Keratinocyte (primary cell): ENCODE measurements around the gene ATAD1. TPM values are rescaled to one million over a fixed set of nuclear protein-coding genes. Genes with fewer than 3 reads are reported as not detected.
"Not testable (repeated sequence)": the region's sequence is repeated elsewhere in the genome, so short reads cannot be mapped to it uniquely, and the experiment has no call there.

Source experiments
- DNase-seq: peaks from one replicate; pipeline ENCODE4 v3.0.0-alpha.2; 2011; ENCODE audit warnings: low read depth, missing footprints, low spot score
- FAIRE-seq: peaks from 2 replicates; lab custom pipeline; 2011; peaks lifted over from hg19 to GRCh38; lab: Jason Lieb, UNC
- H2AFZ ChIP-seq: 2 replicates; pipeline ENCODE4 v1.6.0; 2012; ENCODE audit warnings: low read length, control low read depth, inconsistent platforms; ENCODE audit not compliant: control insufficient read depth
- H3K27ac ChIP-seq: 2 replicates; pipeline ENCODE4 v1.5.1; 2011; ENCODE audit warnings: low read length; ENCODE audit not compliant: control insufficient read depth, insufficient read depth
- H3K27me3 ChIP-seq: 3 replicates; pipeline ENCODE4 v1.6.0; 2011; ENCODE audit warnings: low read length; ENCODE audit not compliant: control insufficient read depth, insufficient read depth; ENCODE audit errors: extremely low read depth
- H3K36me3 ChIP-seq, 2 experiments: 2 replicates in 1 of 2; 3 replicates in 1 of 2; pipeline ENCODE4 v1.5.1; 2011; ENCODE audit warnings: low read length in 2 of 2, mild to moderate bottlenecking in 1 of 2; ENCODE audit not compliant: control insufficient read depth in 2 of 2, insufficient read depth in 2 of 2; ENCODE audit errors: extremely low read depth in 1 of 2
- H3K4me1 ChIP-seq: 3 replicates; pipeline ENCODE4 v1.5.1; 2011; ENCODE audit warnings: low read length; ENCODE audit not compliant: control insufficient read depth, insufficient read depth; ENCODE audit errors: extremely low read depth
- H3K4me2 ChIP-seq: 3 replicates; pipeline ENCODE4 v1.6.0; 2011; ENCODE audit warnings: low read depth, low read length; ENCODE audit not compliant: control insufficient read depth, insufficient read depth; ENCODE audit errors: extremely low read depth
- H3K4me3 ChIP-seq, 3 experiments: fragments of 200-600 bp in 1 of 3; sonication (generic) in 1 of 3; 2 replicates in 2 of 3; 3 replicates in 1 of 3; pipeline ENCODE4 v1.5.1; 2011 to 2016; ENCODE audit warnings: low read length in 3 of 3, mild to moderate bottlenecking in 3 of 3, control low read depth in 2 of 3, inconsistent platforms in 1 of 3, low read depth in 1 of 3, mixed read lengths in 1 of 3, mixed run types in 1 of 3, moderate library complexity in 1 of 3; ENCODE audit not compliant: control insufficient read depth in 2 of 3, insufficient read depth in 2 of 3; ENCODE audit errors: extremely low read depth in 1 of 3
- H3K79me2 ChIP-seq: 2 replicates; pipeline ENCODE4 v1.6.0; 2012; ENCODE audit warnings: low read length; ENCODE audit not compliant: control insufficient read depth, insufficient read depth
- H3K9ac ChIP-seq: 3 replicates; pipeline ENCODE4 v1.6.0; 2011; ENCODE audit warnings: low read length; ENCODE audit not compliant: control insufficient read depth, insufficient read depth; ENCODE audit errors: extremely low read depth
- H3K9me1 ChIP-seq: 3 replicates; pipeline ENCODE4 v1.6.0; 2011; ENCODE audit warnings: low read length; ENCODE audit not compliant: control insufficient read depth, insufficient read depth; ENCODE audit errors: extremely low read depth
- H3K9me3 ChIP-seq: 2 replicates; pipeline ENCODE4 v1.5.1; 2012; ENCODE audit warnings: low read depth, low read length; ENCODE audit not compliant: control insufficient read depth
- H4K20me1 ChIP-seq: 3 replicates; pipeline ENCODE4 v1.6.0; 2011; ENCODE audit warnings: low read length; ENCODE audit not compliant: control insufficient read depth, insufficient read depth; ENCODE audit errors: extremely low read depth
- EZH2 ChIP-seq: IDR thresholded peaks from one replicate; pipeline ENCODE4 v1.6.1; 2012; ENCODE audit warnings: inconsistent platforms, mild to moderate bottlenecking, low read length, moderate library complexity
- dilution Hi-C: fragments of 300-500 bp; cut with MboI; formaldehyde crosslinking; loops from one replicate; pipeline ENCODE4 v1.7.0; 2020; ENCODE audit warnings: low sequenced_read_pairs; ENCODE audit not compliant: extremely low pct_ligation_motif_present
- polyA plus RNA-seq, 5 experiments: library from polyadenylated mRNA; depleted of rRNA in 3 of 5; stranded (reverse) in 3 of 5; stranded (forward) in 1 of 5; unstranded in 1 of 5; fragments of >200 nt; gene quantifications; 1 replicate in 1 of 5; 2 replicates in 3 of 5; 3 replicates in 1 of 5; pipeline versions ENCODE4 v1.2.1 to v1.2.3, GENCODE V29; 2011 to 2012; ENCODE audit warnings: missing spikeins in 2 of 5, low read depth in 1 of 5, low replicate concordance in 1 of 5
- TF ChIP-seq, protein P1 (sequence below), 3 experiments: IDR thresholded peaks in 1 of 3; conservative IDR thresholded peaks in 1 of 3; optimal IDR thresholded peaks in 1 of 3; 2 replicates in 2 of 3; 3 replicates in 1 of 3; pipeline versions ENCODE3 to v1.5.1; 2011; ENCODE audit warnings: low read length in 3 of 3, mild to moderate bottlenecking in 3 of 3, moderate library complexity in 2 of 3, control low read depth in 1 of 3, inconsistent platforms in 1 of 3; ENCODE audit not compliant: insufficient read depth in 2 of 3; ENCODE audit errors: extremely low read depth in 1 of 3

ATAD1 gene
- polyA plus RNA-seq, 1 donor (not counting 4 experiments of a cell fraction or from before 2014, with no cell fraction given) = 51.0 TPM

DNA sequence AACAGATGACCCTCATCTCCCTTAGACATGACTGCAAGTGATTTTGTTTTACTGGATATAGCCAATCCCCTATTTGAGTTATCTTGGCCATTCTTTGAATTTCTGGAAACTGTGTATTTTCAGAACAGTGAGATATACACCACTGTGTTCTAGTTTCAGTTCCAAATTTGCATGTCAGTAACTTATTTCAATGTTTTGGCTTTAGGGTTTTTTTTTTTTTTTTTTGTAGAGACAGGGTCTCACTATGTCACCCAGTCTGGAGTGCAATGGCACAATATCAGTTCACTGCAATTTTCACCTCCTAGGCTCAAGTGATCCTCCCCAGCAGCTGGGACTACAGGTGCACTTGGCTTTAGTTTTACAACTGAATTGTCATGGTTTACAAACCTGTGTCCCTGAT is 67.2 kb downstream of the ATAD1 start:
- H3K4me2 ChIP-seq = no peak overlapping the region

DNA sequence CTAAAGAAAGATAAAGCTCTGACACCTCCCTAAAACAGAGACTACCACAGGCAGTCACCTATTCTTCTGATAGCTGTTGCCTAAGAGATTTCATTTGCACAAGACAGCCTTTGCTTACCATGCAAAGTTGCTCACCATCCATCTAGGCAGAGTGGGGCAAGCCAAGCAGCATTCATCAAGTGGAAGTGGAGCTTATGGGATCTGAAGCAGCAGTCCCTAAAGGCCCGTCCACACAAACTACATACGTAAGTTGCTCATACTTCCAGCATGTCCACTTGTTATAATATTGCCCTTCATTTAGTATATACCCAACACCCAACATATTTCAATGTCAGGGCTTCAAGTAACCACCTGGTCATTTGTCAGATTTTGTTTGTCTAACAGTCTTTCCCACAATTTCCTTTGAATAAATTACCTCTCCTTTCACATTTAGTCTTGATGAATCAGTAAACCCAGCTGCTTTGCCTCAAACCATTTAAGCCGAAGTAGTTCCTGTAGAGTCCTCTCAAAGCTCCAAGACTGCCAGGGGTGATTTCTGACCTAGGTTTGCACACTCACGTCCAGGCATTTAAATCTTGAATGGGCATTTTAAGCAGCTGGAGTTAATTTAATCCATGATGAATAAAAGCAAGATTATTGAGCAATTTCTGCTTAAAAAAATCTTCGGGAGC is 67.9 kb downstream of the ATAD1 start:
- peaks cover 0 to 9% of the 10 kb centered on the region in 2 experiments for H3K36me3 ChIP-seq
- no peak overlapping the region for H3K9ac ChIP-seq
- peak; percentile 41 for FAIRE-seq
- DNase-seq = no peak
- H3K4me3 ChIP-seq = no peak overlapping the region
- H3K4me2 ChIP-seq = no peak overlapping the region
- no peaks in the 10 kb centered on the region for H4K20me1 ChIP-seq
- H3K9me3 ChIP-seq = no peaks in the 10 kb centered on the region
- H3K27ac ChIP-seq = no peak overlapping the region
- dilution Hi-C loops = no loop called here
- peaks cover 10% of the 10 kb centered on the region for H3K4me1 ChIP-seq
- H2AFZ ChIP-seq = no peak overlapping the region
- no peaks in the 10 kb centered on the region for H3K27me3 ChIP-seq
- H3K9me1 ChIP-seq = no peaks in the 10 kb centered on the region
- TF ChIP-seq, protein P1, sequence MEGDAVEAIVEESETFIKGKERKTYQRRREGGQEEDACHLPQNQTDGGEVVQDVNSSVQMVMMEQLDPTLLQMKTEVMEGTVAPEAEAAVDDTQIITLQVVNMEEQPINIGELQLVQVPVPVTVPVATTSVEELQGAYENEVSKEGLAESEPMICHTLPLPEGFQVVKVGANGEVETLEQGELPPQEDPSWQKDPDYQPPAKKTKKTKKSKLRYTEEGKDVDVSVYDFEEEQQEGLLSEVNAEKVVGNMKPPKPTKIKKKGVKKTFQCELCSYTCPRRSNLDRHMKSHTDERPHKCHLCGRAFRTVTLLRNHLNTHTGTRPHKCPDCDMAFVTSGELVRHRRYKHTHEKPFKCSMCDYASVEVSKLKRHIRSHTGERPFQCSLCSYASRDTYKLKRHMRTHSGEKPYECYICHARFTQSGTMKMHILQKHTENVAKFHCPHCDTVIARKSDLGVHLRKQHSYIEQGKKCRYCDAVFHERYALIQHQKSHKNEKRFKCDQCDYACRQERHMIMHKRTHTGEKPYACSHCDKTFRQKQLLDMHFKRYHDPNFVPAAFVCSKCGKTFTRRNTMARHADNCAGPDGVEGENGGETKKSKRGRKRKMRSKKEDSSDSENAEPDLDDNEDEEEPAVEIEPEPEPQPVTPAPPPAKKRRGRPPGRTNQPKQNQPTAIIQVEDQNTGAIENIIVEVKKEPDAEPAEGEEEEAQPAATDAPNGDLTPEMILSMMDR (optimal IDR thresholded peaks at IDR 0.05 in 1 of 3, IDR thresholded peaks at IDR 0.05 in 1 of 3, conservative IDR thresholded peaks at IDR 0.05 in 1 of 3; ENCODE audit: extremely low read depth in 1 of 3, insufficient read depth in 2 of 3, low read length in 3 of 3) = no peak
- no peak for TF ChIP-seq EZH2
- H3K79me2 ChIP-seq = no peaks in the 10 kb centered on the region

More for the DNA sequence above, 67.2 kb downstream of the ATAD1 start:
- no peak overlapping the region for H3K9ac ChIP-seq
- no peak for FAIRE-seq
- no peak for DNase-seq
- no peak overlapping the region for H3K4me3 ChIP-seq
- no peaks in the 10 kb centered on the region for H3K9me3 ChIP-seq
- no peaks in the 10 kb centered on the region for H3K79me2 ChIP-seq
- no peaks in the 10 kb centered on the region for H3K9me1 ChIP-seq
- dilution Hi-C loops = no loop called here
- H4K20me1 ChIP-seq = no peaks in the 10 kb centered on the region
- H3K36me3 ChIP-seq = peaks cover 0 to 10% of the 10 kb centered on the region in 2 experiments
- peaks cover 10% of the 10 kb centered on the region for H3K4me1 ChIP-seq
- H3K27me3 ChIP-seq = no peaks in the 10 kb centered on the region
- no peak overlapping the region for H3K27ac ChIP-seq
- TF ChIP-seq EZH2 = no peak
- TF ChIP-seq, protein P1 (optimal IDR thresholded peaks at IDR 0.05 in 1 of 3, IDR thresholded peaks at IDR 0.05 in 1 of 3, conservative IDR thresholded peaks at IDR 0.05 in 1 of 3; ENCODE audit: extremely low read depth in 1 of 3, insufficient read depth in 2 of 3, low read length in 3 of 3) = no peak
- H2AFZ ChIP-seq = no peak overlapping the region

DNA sequence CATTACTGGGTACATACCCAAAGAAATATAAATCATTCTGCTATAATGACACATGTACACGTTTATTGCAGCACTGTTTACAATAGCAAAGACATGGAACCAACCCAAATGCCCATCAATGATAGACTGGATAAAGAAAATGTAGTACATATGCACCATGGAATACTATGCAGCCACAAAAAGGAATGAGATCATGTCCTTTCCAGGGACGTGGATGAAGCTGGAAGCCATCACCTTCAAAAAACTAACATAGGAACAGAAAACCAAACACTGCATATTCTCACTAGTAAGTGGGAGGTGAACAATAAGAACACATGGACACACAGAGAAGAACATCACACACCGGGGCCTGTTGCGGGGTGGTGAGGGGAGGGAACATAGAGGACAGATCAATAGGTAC is 69.8 kb downstream of the ATAD1 start:
- H3K9me3 ChIP-seq, H3K4me1 ChIP-seq, H3K27ac ChIP-seq, H3K36me3 ChIP-seq, H3K9ac ChIP-seq, H3K79me2 ChIP-seq, H2AFZ ChIP-seq, H3K4me2 ChIP-seq, H3K27me3 ChIP-seq, FAIRE-seq, H4K20me1 ChIP-seq, H3K9me1 ChIP-seq, DNase-seq, dilution Hi-C loops, H3K4me3 ChIP-seq: not testable (repeated sequence)
